Peyer's patch (tissue), 4 donors: ENCODE measurements around the gene SDHAF3. TPM values are rescaled to one million over a fixed set of nuclear protein-coding genes. Genes with fewer than 3 reads are reported as not detected.
A peak's percentile ranks its signal among the peaks of the same experiment; 100 is the strongest.

ENCODE experiments used
- DNase-seq, 3 donors: peaks; one replicate each; pipeline ENCODE4 v3.0.0-alpha.2; 2017 to 2019
- H3K27ac ChIP-seq, 4 donors: fragments of 200-600 bp; sonication (generic); one replicate each; pipeline ENCODE4 v1.5.1; 2016 to 2019
- H3K27me3 ChIP-seq, 2 donors: fragments of 200-600 bp; sonication (generic); one replicate each; pipeline ENCODE4 v1.5.1; 2019
- H3K36me3 ChIP-seq, 3 donors: fragments of 200-600 bp; sonication (generic); one replicate each; pipeline ENCODE4 v1.5.1; 2016 to 2019
- H3K4me1 ChIP-seq, 4 donors: fragments of 200-600 bp; sonication (generic); one replicate each; pipeline ENCODE4 v1.5.1; 2016 to 2019
- H3K4me3 ChIP-seq, 4 donors: fragments of 200-600 bp; sonication (generic); 1 replicate in 3 of 4; 2 replicates in 1 of 4; pipeline ENCODE4 v1.5.1; 2016 to 2019; ENCODE audit warnings: mild to moderate bottlenecking in 1 of 4
- H3K9me3 ChIP-seq, 4 donors: fragments of 200-600 bp; sonication (generic); one replicate each; pipeline ENCODE4 v1.5.1; 2016 to 2019; ENCODE audit warnings: mild to moderate bottlenecking in 1 of 4
- POLR2A ChIP-seq, 2 donors: fragments of 450-650 bp; IDR thresholded peaks; one replicate each; pipeline ENCODE4 v1.5.1; 2017; ENCODE audit warnings: antibody characterized with exemption in 2 of 2, mild to moderate bottlenecking in 2 of 2, moderate library complexity in 2 of 2
- total RNA-seq, 4 donors: library from RNA; depleted of rRNA; stranded (reverse); fragments of >200 nt; gene quantifications; one replicate each; pipeline ENCODE4 v1.1.0, GENCODE V29; 2016
- TF ChIP-seq, protein P1 (sequence below), 6 experiments: fragments of 450-650 bp in 4 of 6; fragments of 200-600 bp in 2 of 6; sonication (generic) in 1 of 6; IDR thresholded peaks; one replicate each; pipeline ENCODE4 v1.5.1; 2017 to 2019; ENCODE audit warnings: antibody characterized with exemption in 6 of 6, mild to moderate bottlenecking in 3 of 6, moderate library complexity in 1 of 6

SDHAF3 gene
- total RNA-seq, 4 donors from 2014 or later: 2.9 to 25.6 (median 6.2) TPM

DNA sequence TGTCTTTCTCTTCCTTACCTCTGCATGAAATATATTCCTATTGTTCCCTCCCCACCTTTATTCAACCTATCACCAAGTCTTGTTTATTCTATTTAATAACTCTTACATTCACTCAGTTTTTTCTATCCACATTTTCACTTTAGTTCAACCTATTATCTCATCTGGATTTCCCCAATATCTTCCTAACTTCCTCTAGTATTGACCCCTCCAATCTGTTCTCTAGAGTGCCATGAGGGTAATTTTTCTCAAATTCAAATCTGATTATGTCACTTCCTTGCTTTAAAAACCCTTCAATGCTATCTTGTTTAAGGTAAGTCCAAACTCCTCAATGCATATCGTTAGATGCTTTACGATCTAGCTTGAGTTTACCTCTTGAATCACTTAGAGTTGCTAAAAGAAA lies 86.5 kb downstream of the SDHAF3 start:
- Histone ChIP-seq H3K36me3 (no peaks in the 10 kb centered on the region), H3K4me1 (no peaks in the 10 kb centered on the region), H3K4me3 (no peak overlapping the region), H3K27me3 (no peaks in the 10 kb centered on the region), H3K9me3 (no peaks in the 10 kb centered on the region), H3K27ac (no peak overlapping the region)
- DNase-seq: no peak
- no peak for TF ChIP-seq POLR2A (IDR thresholded peaks at IDR 0.05)
- TF ChIP-seq, protein P1, sequence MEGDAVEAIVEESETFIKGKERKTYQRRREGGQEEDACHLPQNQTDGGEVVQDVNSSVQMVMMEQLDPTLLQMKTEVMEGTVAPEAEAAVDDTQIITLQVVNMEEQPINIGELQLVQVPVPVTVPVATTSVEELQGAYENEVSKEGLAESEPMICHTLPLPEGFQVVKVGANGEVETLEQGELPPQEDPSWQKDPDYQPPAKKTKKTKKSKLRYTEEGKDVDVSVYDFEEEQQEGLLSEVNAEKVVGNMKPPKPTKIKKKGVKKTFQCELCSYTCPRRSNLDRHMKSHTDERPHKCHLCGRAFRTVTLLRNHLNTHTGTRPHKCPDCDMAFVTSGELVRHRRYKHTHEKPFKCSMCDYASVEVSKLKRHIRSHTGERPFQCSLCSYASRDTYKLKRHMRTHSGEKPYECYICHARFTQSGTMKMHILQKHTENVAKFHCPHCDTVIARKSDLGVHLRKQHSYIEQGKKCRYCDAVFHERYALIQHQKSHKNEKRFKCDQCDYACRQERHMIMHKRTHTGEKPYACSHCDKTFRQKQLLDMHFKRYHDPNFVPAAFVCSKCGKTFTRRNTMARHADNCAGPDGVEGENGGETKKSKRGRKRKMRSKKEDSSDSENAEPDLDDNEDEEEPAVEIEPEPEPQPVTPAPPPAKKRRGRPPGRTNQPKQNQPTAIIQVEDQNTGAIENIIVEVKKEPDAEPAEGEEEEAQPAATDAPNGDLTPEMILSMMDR (IDR thresholded peaks at IDR 0.05): no peak

DNA sequence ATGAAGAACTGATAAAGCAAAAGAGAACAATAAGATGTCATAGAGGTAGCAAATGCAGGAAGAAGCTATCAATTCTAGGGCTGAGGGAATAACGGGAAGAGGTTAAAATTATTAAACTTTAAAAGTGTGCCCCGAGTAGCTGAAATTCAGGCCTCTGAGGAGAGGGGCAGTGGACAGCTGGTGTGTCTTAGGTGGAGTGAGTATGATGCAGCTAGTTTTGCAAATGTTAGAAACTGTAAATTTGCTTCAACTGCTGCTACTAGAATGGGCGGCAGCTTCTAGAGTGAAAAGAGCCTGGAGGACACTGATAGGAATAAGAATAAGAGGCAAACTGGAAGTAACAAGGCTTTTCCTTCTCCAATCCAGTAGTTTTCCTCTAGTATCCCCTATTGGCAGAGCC lies 87.3 kb downstream of the SDHAF3 start:
- Histone ChIP-seq H3K4me3 (no peak overlapping the region), H3K36me3 (no peaks in the 10 kb centered on the region), H3K27me3 (no peaks in the 10 kb centered on the region), H3K9me3 (no peaks in the 10 kb centered on the region), H3K27ac (no peak overlapping the region), H3K4me1 (no peaks in the 10 kb centered on the region)
- DNase-seq: no peak
- TF ChIP-seq POLR2A (IDR thresholded peaks at IDR 0.05): no peak
- TF ChIP-seq, protein P1 (IDR thresholded peaks at IDR 0.05): no peak

DNA sequence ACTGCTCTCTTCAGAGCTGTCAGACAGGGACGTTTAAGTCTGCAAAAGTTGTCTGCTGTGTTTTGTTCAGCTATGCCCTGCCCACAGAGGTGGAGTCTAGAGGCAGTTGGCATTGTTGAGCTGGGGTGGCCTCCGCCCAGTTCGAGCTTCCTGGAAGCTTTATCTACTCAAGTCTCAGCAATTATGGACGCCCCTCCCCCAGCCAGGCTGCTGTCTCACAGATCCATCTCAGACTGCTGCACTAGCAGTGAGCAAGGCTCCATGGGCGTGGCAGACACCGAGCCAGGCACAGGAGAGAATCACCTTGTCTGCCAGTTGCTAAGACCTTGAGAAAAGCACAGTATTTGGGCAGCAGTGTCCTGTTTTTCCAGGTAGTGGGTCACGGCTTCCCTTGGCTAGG lies 98.1 kb downstream of the SDHAF3 start:
- DNase-seq: peak in 1 of 3 donors; percentile 51
- H3K9me3 ChIP-seq: no peaks in the 10 kb centered on the region
- TF ChIP-seq POLR2A (IDR thresholded peaks at IDR 0.05): no peak
- TF ChIP-seq, protein P1 (IDR thresholded peaks at IDR 0.05): no peak
- H3K4me3 ChIP-seq: no peak overlapping the region
- H3K36me3 ChIP-seq: no peaks in the 10 kb centered on the region
- H3K4me1 ChIP-seq: no peaks in the 10 kb centered on the region
- H3K27me3 ChIP-seq: no peaks in the 10 kb centered on the region
- no peak overlapping the region for H3K27ac ChIP-seq

DNA sequence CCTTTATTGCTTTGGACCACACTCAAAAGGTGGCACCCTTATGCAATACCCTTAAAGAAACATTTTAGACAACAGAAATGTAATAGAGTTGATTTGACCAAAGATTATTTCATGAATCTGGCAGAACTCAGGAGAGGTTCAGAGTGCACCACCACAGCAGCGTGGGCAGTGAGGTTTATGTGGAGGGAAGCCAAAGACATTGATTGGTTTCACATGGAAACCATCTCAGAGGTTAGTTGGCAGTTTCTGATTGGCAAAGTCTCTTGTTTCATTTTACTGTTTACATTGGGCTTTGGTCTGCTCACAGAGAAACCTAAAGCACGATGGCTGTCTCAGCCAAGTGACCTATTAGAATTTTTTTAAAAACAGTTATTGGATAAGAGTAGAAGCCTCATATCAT lies 101.3 kb downstream of the SDHAF3 start:
- no peaks in the 10 kb centered on the region for H3K27me3 ChIP-seq
- no peaks in the 10 kb centered on the region for H3K4me1 ChIP-seq
- H3K9me3 ChIP-seq: no peaks in the 10 kb centered on the region
- no peak overlapping the region for H3K27ac ChIP-seq
- no peak for DNase-seq
- no peak for TF ChIP-seq POLR2A (IDR thresholded peaks at IDR 0.05)
- TF ChIP-seq, protein P1 (IDR thresholded peaks at IDR 0.05): no peak
- H3K36me3 ChIP-seq: no peaks in the 10 kb centered on the region
- H3K4me3 ChIP-seq: no peak overlapping the region

DNA sequence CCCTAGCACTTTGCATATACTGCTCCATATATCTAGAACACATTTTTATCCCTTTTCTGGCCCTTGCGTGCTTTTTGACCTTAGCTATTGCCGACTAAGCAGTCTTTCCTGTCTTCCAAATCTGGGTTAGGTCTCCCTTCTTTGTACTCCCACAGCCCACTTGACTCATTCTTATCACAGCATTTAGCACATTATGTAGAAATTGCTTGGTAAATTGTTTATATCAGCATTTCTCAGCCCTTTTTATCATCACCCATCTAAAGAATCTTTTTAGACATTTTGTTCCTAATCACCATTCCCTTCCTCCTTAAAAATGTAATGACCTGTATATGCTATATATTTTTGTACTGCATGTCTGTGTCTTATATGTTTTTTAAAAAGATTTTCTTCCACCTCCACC lies 101.7 kb downstream of the SDHAF3 start:
- Histone ChIP-seq H3K4me1 (no peaks in the 10 kb centered on the region), H3K9me3 (no peaks in the 10 kb centered on the region), H3K27me3 (no peaks in the 10 kb centered on the region), H3K4me3 (no peak overlapping the region), H3K27ac (no peak overlapping the region), H3K36me3 (no peaks in the 10 kb centered on the region)
- TF ChIP-seq, protein P1 (IDR thresholded peaks at IDR 0.05): no peak
- no peak for TF ChIP-seq POLR2A (IDR thresholded peaks at IDR 0.05)
- DNase-seq: no peak

DNA sequence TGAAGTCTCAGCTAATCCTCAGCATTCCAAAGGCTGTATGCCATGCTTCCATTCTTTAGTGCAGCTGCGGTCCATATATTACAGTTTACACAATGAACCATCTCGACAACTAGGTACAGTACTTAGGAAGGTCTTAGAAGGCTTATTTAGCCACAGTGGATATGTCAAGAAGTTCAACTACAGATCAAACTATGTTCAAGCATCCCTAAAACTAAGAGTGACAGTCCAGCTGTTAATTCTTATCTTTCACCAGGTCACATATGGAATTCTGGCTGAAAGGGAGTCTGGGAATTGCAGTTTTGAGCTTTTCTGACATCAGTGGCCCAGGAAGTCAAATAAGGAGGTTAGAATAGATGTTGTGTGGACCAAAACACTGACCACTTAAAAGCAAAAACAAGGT lies 106.8 kb downstream of the SDHAF3 start:
- Histone ChIP-seq H3K27ac (no peak overlapping the region), H3K4me1 (no peaks in the 10 kb centered on the region), H3K4me3 (no peak overlapping the region), H3K36me3 (no peaks in the 10 kb centered on the region), H3K27me3 (no peaks in the 10 kb centered on the region), H3K9me3 (no peaks in the 10 kb centered on the region)
- DNase-seq: no peak
- no peak for TF ChIP-seq POLR2A (IDR thresholded peaks at IDR 0.05)
- TF ChIP-seq, protein P1 (IDR thresholded peaks at IDR 0.05): no peak
